Activated B cell treated with CpG ODN at 0.5 μM for 24 hours (primary cell): ENCODE measurements around the gene B3GNT5. TPM values are rescaled to one million over a fixed set of nuclear protein-coding genes. Genes with fewer than 3 reads are reported as not detected.

ENCODE experiments used
- ATAC-seq: fragments of 200-7000 bp; cut with Tn5 transposase; one replicate; pipeline ENCODE4 v1.10.0; 2021; ENCODE audit warnings: low read depth, mild to moderate bottlenecking, moderate library complexity
- CTCF ChIA-PET: fragments of 350-600 bp; sonication (Branson Sonifier 250); formaldehyde crosslinking; loops from one replicate; lab custom pipeline; 2021; ENCODE audit warnings: antibody characterized with exemption; lab: Charles Lee
- POLR2A ChIA-PET: fragments of 350-600 bp; sonication (Branson Sonifier 250); formaldehyde crosslinking; loops from one replicate; lab custom pipeline; 2021; ENCODE audit warnings: antibody characterized with exemption; lab: Charles Lee
- DNase-seq: peaks from one replicate; pipeline ENCODE4 v3.0.0; 2022
- H3K27ac Mint-ChIP-seq: one replicate; pipeline ENCODE4 v1.8.0; 2020; ENCODE audit warnings: mixed read lengths
- H3K27me3 Mint-ChIP-seq: one replicate; pipeline ENCODE4 v1.8.0; 2021; ENCODE audit warnings: mixed read lengths
- H3K36me3 Mint-ChIP-seq: one replicate; pipeline ENCODE4 v1.8.0; 2021; ENCODE audit warnings: low read depth, mixed read lengths
- H3K4me1 Mint-ChIP-seq: one replicate; pipeline ENCODE4 v1.8.0; 2021; ENCODE audit warnings: mixed read lengths
- H3K4me3 Mint-ChIP-seq: one replicate; pipeline ENCODE4 v1.8.0; 2020; ENCODE audit warnings: mild to moderate bottlenecking, mixed read lengths
- H3K9me3 Mint-ChIP-seq: one replicate; pipeline ENCODE4 v1.8.0; 2020; ENCODE audit warnings: mixed read lengths
- CTCF ChIP-seq: fragments of 200-600 bp; IDR thresholded peaks from one replicate; pipeline ENCODE4 v1.8.0; 2022; ENCODE audit warnings: antibody characterized with exemption, mild to moderate bottlenecking
- intact Hi-C: fragments of 100-400 bp; cut with micrococcal nuclease; formaldehyde crosslinking; loops from one replicate; pipeline ENCODE4 v1.15.1; 2024
- total RNA-seq: library from RNA; stranded (reverse); gene quantifications from 2 replicates; pipeline ENCODE4 v1.2.3, GENCODE V29; 2022

B3GNT5 gene
- total RNA-seq, 1 donor from 2014 or later = 0.38 TPM

GRCh38 chr3:183275418-183275817, 22.4 kb downstream of the B3GNT5 start:
- H3K4me3 Mint-ChIP-seq = no peak overlapping the region
- intact Hi-C loops = no loop called here

GRCh38 chr3:183275937-183276336, 22.9 kb downstream of the B3GNT5 start:
- no peak overlapping the region for H3K27ac Mint-ChIP-seq
- no peak overlapping the region for H3K4me3 Mint-ChIP-seq
- ChIA-PET POLR2A (no interaction called here), CTCF (no interaction called here)
- no peaks in the 10 kb centered on the region for H3K36me3 Mint-ChIP-seq
- ATAC-seq = no peak
- no peak for DNase-seq
- peaks cover 4% of the 10 kb centered on the region for H3K27me3 Mint-ChIP-seq
- H3K4me1 Mint-ChIP-seq = peaks cover 3% of the 10 kb centered on the region
- intact Hi-C loops = no loop called here
- no peak for TF ChIP-seq CTCF
- H3K9me3 Mint-ChIP-seq = no peaks in the 10 kb centered on the region

More at GRCh38 chr3:183275418-183275817, 22.4 kb downstream of the B3GNT5 start:
- no peak for DNase-seq
- Mint-ChIP-seq H3K4me1 (peaks cover 3% of the 10 kb centered on the region), H3K27me3 (peaks cover 4% of the 10 kb centered on the region), H3K27ac (no peak overlapping the region), H3K9me3 (no peaks in the 10 kb centered on the region), H3K36me3 (no peaks in the 10 kb centered on the region)
- ATAC-seq = peak; percentile 37
- TF ChIP-seq CTCF = no peak
- POLR2A ChIA-PET = no interaction called here
- CTCF ChIA-PET = no interaction called here

- Mint-ChIP-seq H3K4me1 (peaks cover 3% of the 10 kb centered on the region), H3K36me3 (no peaks in the 10 kb centered on the region), H3K9me3 (no peaks in the 10 kb centered on the region), H3K27ac (no peak overlapping the region), H3K27me3 (peaks cover 3% of the 10 kb centered on the region), H3K4me3 (no peak overlapping the region)
- CTCF ChIA-PET = no interaction called here
- DNase-seq = no peak
- intact Hi-C loops = no loop called here
- no peak for TF ChIP-seq CTCF
- POLR2A ChIA-PET = no interaction called here
- ATAC-seq = no peak
Observed at GRCh38 chr3:183277260-183277659, 24.2 kb downstream of the B3GNT5 start.

- intact Hi-C loops = no loop called here
- POLR2A ChIA-PET = no interaction called here
- H3K36me3 Mint-ChIP-seq = no peaks in the 10 kb centered on the region
- no peak for ATAC-seq
- CTCF ChIA-PET = interaction anchor here (1.5 kb wide), 1 partner anchor 104 kb away, joined by 3 read pairs; no protein-coding TSS in a partner anchor
- H3K27ac Mint-ChIP-seq = no peak overlapping the region
- no peak for TF ChIP-seq CTCF
- peaks cover 3% of the 10 kb centered on the region for H3K27me3 Mint-ChIP-seq
- no peaks in the 10 kb centered on the region for H3K9me3 Mint-ChIP-seq
- DNase-seq = no peak
- peaks cover 5% of the 10 kb centered on the region for H3K4me1 Mint-ChIP-seq
- H3K4me3 Mint-ChIP-seq = no peak overlapping the region
Observed at GRCh38 chr3:183278479-183279088, 25.5 kb downstream of the B3GNT5 start.

GRCh38 chr3:183279371-183279770, 26.3 kb downstream of the B3GNT5 start:
- Mint-ChIP-seq H3K27me3 (peaks cover 3% of the 10 kb centered on the region), H3K36me3 (no peaks in the 10 kb centered on the region), H3K27ac (no peak overlapping the region), H3K4me3 (no peak overlapping the region), H3K9me3 (no peaks in the 10 kb centered on the region), H3K4me1 (peaks cover 11% of the 10 kb centered on the region)
- no peak for DNase-seq
- POLR2A ChIA-PET = interaction anchor here (0.7 kb wide), 1 partner anchor 137 kb away, joined by 3 read pairs; no protein-coding TSS in a partner anchor
- TF ChIP-seq CTCF = no peak
- ATAC-seq = no peak
- CTCF ChIA-PET = interaction anchor here (1.5 kb wide), 1 partner anchor 103 kb away, joined by 3 read pairs; no protein-coding TSS in a partner anchor
- intact Hi-C loops = no loop called here
